GM21576 (cell line): ENCODE measurements around the gene FOS.
"Not testable (repeated sequence)": the region's sequence is repeated elsewhere in the genome, so short reads cannot be mapped to it uniquely, and the experiment has no call there.

ENCODE experiments used
- ATAC-seq: cut with Tn5 transposase; IDR thresholded peaks from one replicate; pipeline ENCODE4 v1.9.1; 2021; ENCODE audit warnings: mild to moderate bottlenecking, moderate library complexity; ENCODE audit not compliant: unreplicated experiment

Gene FOS

GRCh38 chr14:75293920-75294648, 15.5 kb downstream of the FOS start:
- peak; percentile 86 for ATAC-seq

DNA sequence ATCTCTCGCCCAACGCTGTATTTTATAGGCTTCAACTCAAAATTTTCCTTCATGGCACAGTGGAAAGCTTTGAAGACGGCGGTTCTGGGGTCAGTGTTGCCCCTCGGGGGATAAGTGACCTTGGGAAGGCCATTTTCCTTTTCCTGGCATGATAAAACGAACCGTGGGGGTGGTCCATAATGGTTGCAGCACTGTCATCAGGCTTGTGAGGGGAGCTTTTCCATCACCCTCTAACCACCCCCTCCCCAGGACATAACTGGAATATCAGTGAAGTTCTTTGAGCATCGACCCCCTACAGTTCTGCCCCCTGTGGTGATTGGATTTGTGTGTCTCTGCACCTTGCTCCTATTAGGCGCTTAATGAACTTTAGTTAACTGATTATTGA, 16.0 kb downstream of the FOS start:
- no peak for ATAC-seq

DNA sequence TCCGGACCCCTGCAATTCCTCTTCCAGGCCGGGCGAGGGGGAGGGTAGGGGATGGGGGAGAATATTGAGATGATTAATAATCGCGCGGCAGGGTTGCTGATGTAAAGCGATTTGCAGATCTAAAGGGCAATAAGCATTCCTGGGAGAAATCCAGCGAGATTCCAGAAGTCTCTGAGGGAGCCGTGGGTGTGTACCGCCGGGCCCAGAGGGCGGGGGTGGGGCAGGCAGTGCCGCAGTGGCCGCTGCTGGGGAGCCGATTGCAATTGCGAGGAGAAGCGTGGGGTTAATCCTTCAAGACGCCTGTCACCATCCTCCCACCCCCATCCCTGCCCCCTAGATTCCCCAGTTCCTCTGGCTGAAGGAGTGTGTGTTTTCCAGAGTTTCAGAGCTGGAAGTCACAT, 16.4 kb downstream of the FOS start:
- no peak for ATAC-seq

DNA sequence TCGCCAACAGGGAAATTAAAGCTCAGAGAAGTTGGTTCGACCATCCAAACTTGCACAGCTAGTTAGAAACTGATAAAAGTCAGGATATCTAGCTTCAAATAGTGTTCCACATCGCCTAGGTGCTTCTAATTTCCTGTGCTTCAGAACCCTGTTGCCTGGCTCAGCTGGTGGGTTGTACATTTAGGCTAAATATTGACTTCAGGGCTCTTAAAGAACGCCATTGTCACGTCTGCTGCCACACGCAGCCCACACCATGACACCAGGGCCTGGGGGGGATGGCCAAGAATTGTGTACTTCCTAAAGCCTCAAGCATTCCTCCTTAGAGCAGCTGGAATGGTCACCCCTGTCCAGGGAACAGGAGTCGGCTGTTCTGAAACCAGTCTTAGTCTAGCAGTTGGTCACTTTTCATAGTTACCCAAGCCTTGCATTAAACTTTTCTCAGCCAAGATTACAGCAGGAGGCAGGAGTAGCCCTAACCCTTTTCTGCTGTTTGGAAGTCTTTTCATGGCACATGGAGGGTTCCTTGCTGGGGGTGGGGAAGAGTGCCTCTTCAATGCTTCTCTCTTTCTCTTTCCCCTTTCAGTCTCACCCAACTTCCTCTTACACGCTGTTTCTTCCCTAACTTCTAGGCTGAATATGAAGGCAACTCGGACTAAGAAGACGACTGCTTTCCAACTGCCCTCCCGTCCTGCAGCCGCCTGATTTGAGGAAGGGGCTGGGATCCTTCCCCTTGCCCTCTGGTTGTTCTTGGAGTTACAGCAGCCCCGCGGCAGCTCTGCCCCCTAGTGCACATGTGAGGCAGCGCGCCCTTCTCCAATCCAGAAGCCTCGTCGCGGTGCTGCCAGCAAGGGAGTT, 17.1 kb downstream of the FOS start:
- peak; percentile 35 for ATAC-seq

DNA sequence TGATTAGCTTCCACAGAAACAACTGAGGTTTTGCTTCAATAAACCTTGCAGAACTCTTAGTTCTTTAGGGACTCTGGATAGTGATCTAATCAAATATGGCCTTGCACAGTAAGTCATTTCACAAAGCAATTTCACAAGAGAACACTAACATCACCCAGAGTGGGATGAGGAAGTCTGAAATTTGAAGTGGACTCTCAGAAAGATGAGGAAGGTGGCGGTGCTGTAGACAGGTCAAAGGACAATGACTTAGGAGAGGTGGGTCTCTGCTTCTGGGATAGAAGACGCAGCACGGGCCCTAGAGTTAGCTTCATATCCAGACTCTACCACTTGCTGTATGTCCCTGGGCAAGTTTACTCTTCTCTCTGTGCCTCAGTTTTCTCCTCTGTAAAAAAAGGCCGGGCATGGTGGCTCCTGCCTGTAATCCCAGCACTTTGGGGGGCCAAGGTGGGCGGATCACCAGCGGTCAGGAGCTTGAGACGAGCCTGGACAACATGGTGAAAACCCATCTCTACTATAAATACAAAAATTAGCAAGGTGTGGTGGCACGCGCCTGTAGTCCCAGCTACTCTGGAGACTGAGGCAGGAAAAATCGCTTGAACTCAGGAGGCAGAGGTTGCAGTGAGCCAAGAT, 18.9 kb downstream of the FOS start:
- no peak for ATAC-seq

- ATAC-seq: no peak
Measured at GRCh38 chr14:75298187-75298965, 19.7 kb downstream of the FOS start.

DNA sequence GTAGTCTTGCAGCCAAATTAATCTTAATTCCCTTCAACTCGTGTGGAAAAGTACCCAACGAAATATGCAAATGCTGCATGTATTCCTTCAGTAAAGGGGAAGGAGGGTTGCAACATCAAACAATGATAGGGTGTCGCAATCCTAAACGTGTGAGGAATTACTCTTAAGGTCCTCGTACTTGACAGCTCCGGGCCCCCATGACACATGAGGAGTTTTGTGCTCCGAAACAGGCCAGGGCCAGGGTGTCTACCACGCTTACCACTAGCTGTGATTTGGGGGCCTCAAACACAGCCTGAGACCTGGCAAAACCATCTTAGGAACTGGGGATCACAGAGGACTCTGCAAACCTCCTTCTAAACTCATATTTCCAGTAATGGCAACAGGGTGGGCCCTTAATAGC, 20.4 kb downstream of the FOS start:
- ATAC-seq: no peak

DNA sequence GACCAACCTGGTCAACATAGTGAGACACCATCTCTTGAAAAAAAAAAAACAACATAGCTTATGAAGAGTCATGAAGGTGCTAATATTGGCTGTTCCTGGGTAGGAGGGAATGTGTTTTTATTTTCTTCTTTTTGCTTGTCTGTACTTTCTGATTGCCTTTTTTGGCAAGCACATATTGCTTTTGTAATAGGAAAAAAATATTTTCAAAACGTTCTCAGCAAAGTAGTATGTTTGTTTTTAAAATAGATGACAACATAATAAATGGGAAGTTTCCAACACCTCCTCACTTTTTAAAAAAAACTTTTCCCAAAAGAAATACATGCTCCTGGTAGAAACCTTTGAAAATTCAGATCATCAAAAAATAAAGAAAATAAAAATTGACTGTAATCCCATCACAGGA, 20.9 kb downstream of the FOS start:
- ATAC-seq: no peak

- ATAC-seq: no peak
Measured at GRCh38 chr14:75301666-75302325, 23.2 kb downstream of the FOS start.

DNA sequence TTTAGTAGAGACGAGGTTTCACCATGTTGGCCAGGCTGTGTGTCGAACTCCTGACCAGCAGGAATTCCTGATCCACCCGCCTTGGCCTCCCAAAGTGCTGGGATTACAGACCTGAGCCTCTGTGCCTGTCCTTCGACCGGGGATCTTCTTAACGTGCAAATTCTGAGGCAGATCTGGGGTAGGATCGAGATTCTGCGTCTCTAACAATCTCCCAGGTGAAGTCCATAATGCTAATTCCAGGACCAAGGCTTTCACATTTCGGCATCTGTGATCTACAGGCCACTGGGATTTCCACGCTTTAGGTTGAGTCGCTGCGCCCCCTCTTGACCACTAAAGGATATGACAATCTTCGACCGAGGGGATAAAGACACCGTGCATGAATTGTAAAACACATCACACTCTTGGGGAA, 24.8 kb downstream of the FOS start:
- no peak for ATAC-seq

DNA sequence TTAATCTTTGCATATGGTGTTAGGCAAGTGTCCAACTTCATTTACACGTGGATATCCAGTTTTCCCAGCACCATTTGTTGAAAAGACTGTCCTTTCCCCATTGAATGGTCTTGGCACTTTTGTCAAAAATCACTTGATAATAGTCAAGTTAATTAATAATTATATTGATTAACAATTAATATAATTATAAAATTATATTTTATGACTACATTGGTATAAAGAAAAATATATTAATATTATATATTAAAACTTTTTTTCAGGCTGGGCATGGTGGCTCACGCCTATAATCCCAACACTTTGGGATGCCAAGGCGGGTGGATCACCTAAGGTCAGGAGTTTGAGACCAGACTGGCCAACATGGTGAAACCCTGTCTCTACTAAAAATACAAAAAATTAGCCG, 27.8 kb downstream of the FOS start:
- ATAC-seq: not testable (repeated sequence)

- peak; percentile 72 for ATAC-seq
Measured at GRCh38 chr14:75306927-75307699, 28.5 kb downstream of the FOS start.

DNA sequence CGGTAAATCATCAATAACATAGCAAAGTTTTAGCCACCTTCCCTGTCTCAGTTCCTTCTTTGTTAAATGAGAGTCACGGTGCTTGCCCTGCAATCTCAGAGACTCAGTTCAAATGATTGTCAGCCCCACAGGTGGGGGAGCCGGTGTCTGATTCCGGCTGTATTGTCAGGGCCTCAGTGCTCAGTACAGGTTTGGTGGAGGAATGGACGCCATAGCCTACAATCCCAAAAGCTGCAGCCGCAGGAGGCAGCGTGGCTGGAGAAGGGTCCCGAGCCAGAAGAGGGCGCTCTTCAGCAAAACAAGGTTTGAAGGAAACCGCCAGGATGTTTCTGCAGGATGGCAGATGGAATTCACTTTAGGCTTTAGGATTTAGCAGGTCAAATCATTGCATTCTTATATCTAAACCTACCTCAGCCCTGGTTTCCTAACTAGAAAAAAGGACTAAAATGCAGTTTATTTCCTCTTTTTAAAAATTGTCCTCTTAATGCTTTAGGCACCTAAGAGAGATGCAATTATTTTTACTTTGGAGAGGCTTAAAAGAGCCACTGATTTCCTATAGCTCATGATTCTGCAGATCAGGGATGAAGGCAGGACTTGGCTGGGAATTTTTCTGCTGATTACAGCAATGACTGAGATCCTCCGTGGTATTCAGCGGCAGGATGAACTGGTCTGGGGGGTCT, 29.2 kb downstream of the FOS start:
- ATAC-seq: no peak

DNA sequence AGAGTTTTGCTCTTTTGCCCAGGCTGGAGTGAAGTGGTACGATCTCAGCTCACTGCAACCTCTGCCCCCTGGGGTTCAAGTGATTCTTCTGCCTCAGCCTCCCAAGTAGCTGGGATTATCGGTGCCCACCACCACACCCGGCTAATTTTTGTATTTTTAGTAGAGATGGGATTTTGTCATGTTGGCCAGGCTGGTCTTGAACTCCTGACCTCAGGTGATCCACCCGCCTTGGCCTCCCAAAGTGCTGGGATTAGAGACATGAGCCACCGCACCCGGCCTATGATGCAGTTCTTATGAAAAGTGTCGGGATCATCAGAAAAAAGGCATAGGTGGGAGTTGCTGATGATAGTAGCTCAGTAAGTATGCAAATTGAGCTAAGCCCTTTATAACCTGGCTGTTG, 30.4 kb downstream of the FOS start:
- ATAC-seq: not testable (repeated sequence)

DNA sequence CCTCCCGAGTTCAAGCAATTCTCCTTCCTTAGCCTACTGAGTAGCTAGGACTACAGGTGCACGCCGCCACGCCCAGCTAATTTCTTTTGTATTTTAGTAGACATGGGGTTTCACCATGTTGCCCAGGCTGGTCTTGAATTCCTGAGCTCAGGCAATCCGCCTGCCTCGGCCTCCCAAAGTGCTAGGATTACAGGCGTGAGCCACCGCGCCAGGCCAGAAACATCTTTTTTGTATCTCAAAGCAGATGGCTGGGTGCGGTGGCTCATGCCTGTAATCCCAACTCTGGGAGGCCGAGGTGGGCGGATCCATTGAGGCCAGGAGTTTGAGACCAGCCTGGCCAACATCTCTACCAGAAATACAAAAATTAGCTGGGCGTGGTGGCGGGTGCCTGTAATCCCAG, 30.9 kb downstream of the FOS start:
- ATAC-seq: not testable (repeated sequence)

- ATAC-seq: no peak
Measured at GRCh38 chr14:75310295-75311111, 31.9 kb downstream of the FOS start.

DNA sequence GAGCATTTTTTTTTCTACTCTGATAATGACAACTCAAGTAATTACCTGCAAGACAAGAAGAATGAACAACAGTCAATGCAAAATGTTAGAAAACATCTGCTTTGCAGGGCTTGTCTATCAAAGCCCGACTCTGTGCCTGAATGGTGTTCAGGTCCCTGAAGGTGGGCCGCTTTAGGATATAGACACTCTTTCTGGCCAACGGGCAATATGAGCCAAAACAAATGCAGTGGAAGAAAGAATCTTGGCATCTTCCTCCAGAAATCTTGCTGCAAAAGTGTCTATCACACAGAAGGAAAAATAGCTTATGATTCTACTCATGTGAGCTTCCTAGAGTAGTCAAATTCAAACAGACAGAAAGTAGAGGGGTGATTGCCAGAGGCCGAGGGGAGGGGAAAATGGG, 32.7 kb downstream of the FOS start:
- no peak for ATAC-seq

DNA sequence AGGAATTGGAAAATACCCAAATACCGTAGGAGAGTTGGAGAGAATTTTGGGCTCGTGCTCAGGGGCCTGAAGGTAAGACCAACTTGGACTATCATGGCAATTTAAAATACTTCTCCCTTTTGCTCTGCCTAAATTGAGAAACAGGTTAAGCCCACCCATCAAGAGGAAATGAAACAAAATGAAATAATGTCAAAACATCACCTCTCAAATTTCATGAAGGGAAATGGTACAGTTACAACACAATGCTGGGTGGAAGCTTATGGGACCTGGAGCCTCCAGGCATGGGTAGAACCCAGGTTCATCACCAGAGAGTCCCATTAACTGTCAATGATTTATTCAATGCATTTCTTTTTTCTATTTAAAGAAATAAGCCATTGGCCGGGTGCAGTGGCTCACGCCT, 33.7 kb downstream of the FOS start:
- no peak for ATAC-seq
